HCT116 (cell line): Measurements from ENCODE around the gene RNF31.

Experiments used
- EZH2phosphoT487 ChIP-seq: fragments of 200-600 bp; IDR thresholded peaks from 2 replicates; pipeline ENCODE4 v1.6.1; 2018; ENCODE audit warnings: antibody characterized with exemption, borderline replicate concordance
- POLR2AphosphoS5 ChIP-seq: IDR thresholded peaks from 2 replicates; pipeline ENCODE4 v1.6.1; 2011; ENCODE audit warnings: mild to moderate bottlenecking, low read depth, low read length, moderate library complexity
- RAD21 ChIP-seq: IDR thresholded peaks from 2 replicates; pipeline ENCODE4 v1.6.1; 2012; ENCODE audit warnings: low read depth, mild to moderate bottlenecking
- TF ChIP-seq, protein P1 (sequence below), 3 experiments: fragments of 200-600 bp in 1 of 3; sonication (generic) in 1 of 3; IDR thresholded peaks in 2 of 3; conservative IDR thresholded peaks in 1 of 3; 2 replicates each; pipeline ENCODE4 v1.5.1; 2012 to 2017; ENCODE audit warnings: low read depth in 2 of 3, low read length in 2 of 3, antibody characterized with exemption in 1 of 3, borderline replicate concordance in 1 of 3, control low read depth in 1 of 3, mild to moderate bottlenecking in 1 of 3, mixed read lengths in 1 of 3, mixed run types in 1 of 3, moderate library complexity in 1 of 3; ENCODE audit not compliant: insufficient read depth in 1 of 3

DNA sequence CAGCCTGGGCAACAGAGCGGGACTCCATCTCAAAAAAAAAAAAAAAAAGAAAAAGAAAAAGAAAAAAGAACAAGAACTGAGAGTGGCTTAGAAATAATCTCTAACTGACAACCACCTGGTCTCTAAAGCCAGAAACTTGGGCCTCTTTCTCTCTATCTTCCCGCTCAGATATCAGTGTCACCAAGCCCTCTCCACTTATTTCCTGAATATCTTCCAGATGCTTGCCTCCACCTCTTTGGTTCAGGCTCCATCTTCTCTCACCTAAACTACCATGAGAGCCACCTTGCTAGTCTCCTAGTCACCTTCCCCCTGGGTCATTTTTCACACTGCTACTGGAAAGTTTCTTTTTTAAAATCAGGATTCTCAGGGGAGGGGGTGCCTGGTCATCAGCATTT, 49.8 kb downstream of the RNF31 start:
- TF ChIP-seq, protein P1, sequence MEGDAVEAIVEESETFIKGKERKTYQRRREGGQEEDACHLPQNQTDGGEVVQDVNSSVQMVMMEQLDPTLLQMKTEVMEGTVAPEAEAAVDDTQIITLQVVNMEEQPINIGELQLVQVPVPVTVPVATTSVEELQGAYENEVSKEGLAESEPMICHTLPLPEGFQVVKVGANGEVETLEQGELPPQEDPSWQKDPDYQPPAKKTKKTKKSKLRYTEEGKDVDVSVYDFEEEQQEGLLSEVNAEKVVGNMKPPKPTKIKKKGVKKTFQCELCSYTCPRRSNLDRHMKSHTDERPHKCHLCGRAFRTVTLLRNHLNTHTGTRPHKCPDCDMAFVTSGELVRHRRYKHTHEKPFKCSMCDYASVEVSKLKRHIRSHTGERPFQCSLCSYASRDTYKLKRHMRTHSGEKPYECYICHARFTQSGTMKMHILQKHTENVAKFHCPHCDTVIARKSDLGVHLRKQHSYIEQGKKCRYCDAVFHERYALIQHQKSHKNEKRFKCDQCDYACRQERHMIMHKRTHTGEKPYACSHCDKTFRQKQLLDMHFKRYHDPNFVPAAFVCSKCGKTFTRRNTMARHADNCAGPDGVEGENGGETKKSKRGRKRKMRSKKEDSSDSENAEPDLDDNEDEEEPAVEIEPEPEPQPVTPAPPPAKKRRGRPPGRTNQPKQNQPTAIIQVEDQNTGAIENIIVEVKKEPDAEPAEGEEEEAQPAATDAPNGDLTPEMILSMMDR (IDR thresholded peaks at IDR 0.05 in 2 of 3, conservative IDR thresholded peaks at IDR 0.05 in 1 of 3; ENCODE audit: borderline replicate concordance in 1 of 3, insufficient read depth in 1 of 3, low read depth in 2 of 3, low read length in 2 of 3): no peak
- no peak for TF ChIP-seq EZH2phosphoT487
- TF ChIP-seq RAD21: no peak
- TF ChIP-seq POLR2AphosphoS5: no peak
